Peyer's patch (tissue), 4 donors: ENCODE data around the gene CD101. TPM values are rescaled to one million over a fixed set of nuclear protein-coding genes. Genes with fewer than 3 reads are reported as not detected.
A peak's percentile ranks its signal among the peaks of the same experiment; 100 is the strongest.

Experiments
- DNase-seq, 3 donors: peaks; one replicate each; pipeline ENCODE4 v3.0.0-alpha.2; 2017 to 2019
- H3K27ac ChIP-seq, 4 donors: fragments of 200-600 bp; sonication (generic); one replicate each; pipeline ENCODE4 v1.5.1; 2016 to 2019
- H3K27me3 ChIP-seq, 2 donors: fragments of 200-600 bp; sonication (generic); one replicate each; pipeline ENCODE4 v1.5.1; 2019
- H3K36me3 ChIP-seq, 3 donors: fragments of 200-600 bp; sonication (generic); one replicate each; pipeline ENCODE4 v1.5.1; 2016 to 2019
- H3K4me1 ChIP-seq, 4 donors: fragments of 200-600 bp; sonication (generic); one replicate each; pipeline ENCODE4 v1.5.1; 2016 to 2019
- H3K4me3 ChIP-seq, 4 donors: fragments of 200-600 bp; sonication (generic); 1 replicate in 3 of 4; 2 replicates in 1 of 4; pipeline ENCODE4 v1.5.1; 2016 to 2019; ENCODE audit warnings: mild to moderate bottlenecking in 1 of 4
- H3K9me3 ChIP-seq, 4 donors: fragments of 200-600 bp; sonication (generic); one replicate each; pipeline ENCODE4 v1.5.1; 2016 to 2019; ENCODE audit warnings: mild to moderate bottlenecking in 1 of 4
- POLR2A ChIP-seq, 2 donors: fragments of 450-650 bp; IDR thresholded peaks; one replicate each; pipeline ENCODE4 v1.5.1; 2017; ENCODE audit warnings: antibody characterized with exemption in 2 of 2, mild to moderate bottlenecking in 2 of 2, moderate library complexity in 2 of 2
- total RNA-seq, 4 donors: library from RNA; depleted of rRNA; stranded (reverse); fragments of >200 nt; gene quantifications; one replicate each; pipeline ENCODE4 v1.1.0, GENCODE V29; 2016
- TF ChIP-seq, protein P1 (sequence below), 6 experiments: fragments of 450-650 bp in 4 of 6; fragments of 200-600 bp in 2 of 6; sonication (generic) in 1 of 6; IDR thresholded peaks; one replicate each; pipeline ENCODE4 v1.5.1; 2017 to 2019; ENCODE audit warnings: antibody characterized with exemption in 6 of 6, mild to moderate bottlenecking in 3 of 6, moderate library complexity in 1 of 6

CD101 gene
- total RNA-seq, 4 donors from 2014 or later, result 0.85 to 12.4 (median 3.5) TPM

- H3K27me3 ChIP-seq, result no peaks in the 10 kb centered on the region
- no peaks in the 10 kb centered on the region for H3K9me3 ChIP-seq
- no peak overlapping the region for H3K4me3 ChIP-seq
- no peak for DNase-seq
- no peak overlapping the region for H3K27ac ChIP-seq
- TF ChIP-seq POLR2A (IDR thresholded peaks at IDR 0.05), result no peak
- TF ChIP-seq, protein P1, sequence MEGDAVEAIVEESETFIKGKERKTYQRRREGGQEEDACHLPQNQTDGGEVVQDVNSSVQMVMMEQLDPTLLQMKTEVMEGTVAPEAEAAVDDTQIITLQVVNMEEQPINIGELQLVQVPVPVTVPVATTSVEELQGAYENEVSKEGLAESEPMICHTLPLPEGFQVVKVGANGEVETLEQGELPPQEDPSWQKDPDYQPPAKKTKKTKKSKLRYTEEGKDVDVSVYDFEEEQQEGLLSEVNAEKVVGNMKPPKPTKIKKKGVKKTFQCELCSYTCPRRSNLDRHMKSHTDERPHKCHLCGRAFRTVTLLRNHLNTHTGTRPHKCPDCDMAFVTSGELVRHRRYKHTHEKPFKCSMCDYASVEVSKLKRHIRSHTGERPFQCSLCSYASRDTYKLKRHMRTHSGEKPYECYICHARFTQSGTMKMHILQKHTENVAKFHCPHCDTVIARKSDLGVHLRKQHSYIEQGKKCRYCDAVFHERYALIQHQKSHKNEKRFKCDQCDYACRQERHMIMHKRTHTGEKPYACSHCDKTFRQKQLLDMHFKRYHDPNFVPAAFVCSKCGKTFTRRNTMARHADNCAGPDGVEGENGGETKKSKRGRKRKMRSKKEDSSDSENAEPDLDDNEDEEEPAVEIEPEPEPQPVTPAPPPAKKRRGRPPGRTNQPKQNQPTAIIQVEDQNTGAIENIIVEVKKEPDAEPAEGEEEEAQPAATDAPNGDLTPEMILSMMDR (IDR thresholded peaks at IDR 0.05), result no peak
- H3K4me1 ChIP-seq, result no peaks in the 10 kb centered on the region
- H3K36me3 ChIP-seq, result no peaks in the 10 kb centered on the region
Observed at GRCh38 chr1:117033772-117034171, 32.2 kb downstream of the CD101 start.

DNA sequence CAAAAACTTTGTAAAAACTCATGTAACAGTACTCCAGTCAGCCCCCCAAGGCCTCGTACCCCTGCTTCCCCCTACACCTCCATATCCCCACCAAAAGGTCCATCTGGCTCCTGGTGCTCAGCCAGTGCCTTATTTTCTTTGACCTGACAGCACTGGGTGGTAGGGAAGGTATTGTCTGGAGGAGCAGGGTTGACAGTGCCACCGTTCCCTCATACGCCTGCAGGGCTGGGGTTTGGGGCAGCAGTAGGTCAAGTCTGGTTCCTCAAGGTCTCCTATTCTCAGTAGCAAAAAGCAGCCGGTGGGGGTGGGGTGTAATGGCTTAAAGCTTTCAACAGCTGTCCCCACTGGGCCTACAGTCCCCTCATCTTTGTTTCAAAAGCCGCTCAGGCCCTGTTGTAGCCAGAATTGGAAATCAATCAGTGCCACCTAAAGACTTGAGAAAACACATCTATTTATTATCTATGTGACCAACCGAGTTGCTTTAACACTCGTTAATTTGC is 33.3 kb downstream of the CD101 start:
- H3K4me1 ChIP-seq, result no peaks in the 10 kb centered on the region
- no peaks in the 10 kb centered on the region for H3K36me3 ChIP-seq
- no peak overlapping the region for H3K27ac ChIP-seq
- TF ChIP-seq, protein P1 (IDR thresholded peaks at IDR 0.05), result no peak
- TF ChIP-seq POLR2A (IDR thresholded peaks at IDR 0.05), result no peak
- no peaks in the 10 kb centered on the region for H3K9me3 ChIP-seq
- H3K27me3 ChIP-seq, result no peaks in the 10 kb centered on the region
- no peak for DNase-seq
- no peak overlapping the region for H3K4me3 ChIP-seq

DNA sequence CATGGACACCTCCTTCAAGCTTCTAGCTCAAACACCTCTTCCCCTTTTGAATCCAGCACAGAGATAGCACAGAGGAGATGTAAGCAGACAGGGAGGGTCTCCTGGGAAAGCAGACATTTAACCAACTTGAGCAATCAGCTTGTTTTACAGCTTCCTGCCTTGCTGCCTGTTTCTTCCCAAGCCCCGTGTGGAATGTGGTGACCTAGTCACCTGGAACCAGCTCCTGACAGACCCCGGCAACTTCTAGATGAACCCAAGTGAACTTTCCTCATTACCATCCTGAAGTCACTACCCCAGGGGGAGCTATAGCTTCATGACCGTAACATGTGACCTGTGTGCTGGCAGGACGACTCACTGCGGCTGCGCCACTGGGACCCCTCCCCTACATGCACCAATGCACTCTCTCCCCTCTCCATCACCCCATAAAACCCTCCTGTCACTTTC is 34.5 kb downstream of the CD101 start:
- Histone ChIP-seq H3K9me3 (no peaks in the 10 kb centered on the region), H3K27me3 (no peaks in the 10 kb centered on the region), H3K4me3 (no peak overlapping the region), H3K4me1 (no peaks in the 10 kb centered on the region), H3K36me3 (no peaks in the 10 kb centered on the region), H3K27ac (no peak overlapping the region)
- TF ChIP-seq, protein P1 (IDR thresholded peaks at IDR 0.05), result no peak
- no peak for TF ChIP-seq POLR2A (IDR thresholded peaks at IDR 0.05)
- DNase-seq, result no peak

- no peak for DNase-seq
- TF ChIP-seq POLR2A (IDR thresholded peaks at IDR 0.05), result no peak
- TF ChIP-seq, protein P1 (IDR thresholded peaks at IDR 0.05), result no peak
- Histone ChIP-seq H3K9me3 (no peaks in the 10 kb centered on the region), H3K4me1 (no peaks in the 10 kb centered on the region), H3K36me3 (no peaks in the 10 kb centered on the region), H3K27me3 (no peaks in the 10 kb centered on the region), H3K4me3 (no peak overlapping the region), H3K27ac (no peak overlapping the region)
Observed at GRCh38 chr1:117037802-117038201, 36.2 kb downstream of the CD101 start.

- Histone ChIP-seq H3K27ac (no peak overlapping the region), H3K36me3 (no peaks in the 10 kb centered on the region)
- TF ChIP-seq, protein P1 (IDR thresholded peaks at IDR 0.05), result no peak
- TF ChIP-seq POLR2A (IDR thresholded peaks at IDR 0.05), result no peak
Observed at GRCh38 chr1:117038236-117038635, 36.7 kb downstream of the CD101 start.

GRCh38 chr1:117044217-117044616 is 42.7 kb downstream of the CD101 start:
- no peak overlapping the region for H3K4me3 ChIP-seq
- TF ChIP-seq POLR2A (IDR thresholded peaks at IDR 0.05), result no peak
- TF ChIP-seq, protein P1 (IDR thresholded peaks at IDR 0.05), result no peak
- no peak for DNase-seq
- no peaks in the 10 kb centered on the region for H3K4me1 ChIP-seq
- H3K27ac ChIP-seq, result peak overlapping the region in 1 of 4 donors; percentile 19
- H3K9me3 ChIP-seq, result no peaks in the 10 kb centered on the region
- no peaks in the 10 kb centered on the region for H3K36me3 ChIP-seq
- no peaks in the 10 kb centered on the region for H3K27me3 ChIP-seq

More at GRCh38 chr1:117038236-117038635, 36.7 kb downstream of the CD101 start:
- no peaks in the 10 kb centered on the region for H3K27me3 ChIP-seq
- no peak for DNase-seq
- no peaks in the 10 kb centered on the region for H3K9me3 ChIP-seq
- H3K4me1 ChIP-seq, result no peaks in the 10 kb centered on the region
- no peak overlapping the region for H3K4me3 ChIP-seq
